ENCODE measurements around the gene PACRG.

PACRG gene

DNA sequence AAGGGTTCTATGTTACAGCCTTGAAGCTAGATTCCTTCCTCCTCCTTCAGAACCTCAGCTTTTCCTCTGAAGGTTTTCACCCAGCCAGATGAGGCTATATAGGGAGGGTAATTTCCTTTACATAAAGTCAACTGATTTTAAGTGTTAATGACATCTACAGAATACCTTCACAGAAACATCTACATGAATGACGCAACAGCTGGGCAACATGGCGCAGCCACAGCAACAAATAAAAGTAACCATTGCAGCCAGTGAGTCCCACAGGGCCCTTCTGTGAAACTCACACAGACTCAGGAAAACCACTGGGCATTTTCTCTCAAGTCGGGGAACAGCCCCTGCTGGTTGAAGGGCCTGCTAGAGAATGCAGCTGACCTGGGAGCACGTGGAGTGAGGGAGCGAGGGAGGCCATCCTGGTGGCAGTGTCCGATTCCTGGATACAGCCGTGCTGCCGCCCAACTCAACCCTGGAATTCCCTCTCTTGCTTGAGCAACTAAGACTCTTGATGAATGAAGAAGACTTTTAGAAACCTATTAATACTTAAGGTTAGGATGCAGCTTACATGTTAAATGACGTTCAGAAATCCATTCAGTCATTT, 176.4 kb downstream of the PACRG start:
- TF ChIP-seq EP300 (IDR thresholded peaks at IDR 0.05; ENCODE audit: borderline replicate concordance) (no peak), ZBTB7A (IDR thresholded peaks at IDR 0.05; ENCODE audit: low read depth) (no peak), TEAD4 (IDR thresholded peaks at IDR 0.05) (no peak), RAD21 (IDR thresholded peaks at IDR 0.05; ENCODE audit: low read depth) (no peak), TCF12 (IDR thresholded peaks at IDR 0.05; ENCODE audit: low read depth) (no peak), TAF1 (IDR thresholded peaks at IDR 0.05; ENCODE audit: low read depth) (no peak), NFIC (IDR thresholded peaks at IDR 0.05) (no peak), CREB1 (IDR thresholded peaks at IDR 0.05; ENCODE audit: low read depth) (no peak), FOXM1 (IDR thresholded peaks at IDR 0.05; ENCODE audit: borderline replicate concordance, low read depth) (no peak), CEBPB (IDR thresholded peaks at IDR 0.05) (no peak), EGR1 (IDR thresholded peaks at IDR 0.05) (no peak), YY1 (IDR thresholded peaks at IDR 0.05; ENCODE audit: low read depth) (no peak)
- TF ChIP-seq, protein P1, sequence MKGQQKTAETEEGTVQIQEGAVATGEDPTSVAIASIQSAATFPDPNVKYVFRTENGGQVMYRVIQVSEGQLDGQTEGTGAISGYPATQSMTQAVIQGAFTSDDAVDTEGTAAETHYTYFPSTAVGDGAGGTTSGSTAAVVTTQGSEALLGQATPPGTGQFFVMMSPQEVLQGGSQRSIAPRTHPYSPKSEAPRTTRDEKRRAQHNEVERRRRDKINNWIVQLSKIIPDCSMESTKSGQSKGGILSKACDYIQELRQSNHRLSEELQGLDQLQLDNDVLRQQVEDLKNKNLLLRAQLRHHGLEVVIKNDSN (IDR thresholded peaks at IDR 0.05): no peak
- TF ChIP-seq, protein P2, sequence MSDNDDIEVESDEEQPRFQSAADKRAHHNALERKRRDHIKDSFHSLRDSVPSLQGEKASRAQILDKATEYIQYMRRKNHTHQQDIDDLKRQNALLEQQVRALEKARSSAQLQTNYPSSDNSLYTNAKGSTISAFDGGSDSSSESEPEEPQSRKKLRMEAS (IDR thresholded peaks at IDR 0.05): no peak
- TF ChIP-seq, protein P3, sequence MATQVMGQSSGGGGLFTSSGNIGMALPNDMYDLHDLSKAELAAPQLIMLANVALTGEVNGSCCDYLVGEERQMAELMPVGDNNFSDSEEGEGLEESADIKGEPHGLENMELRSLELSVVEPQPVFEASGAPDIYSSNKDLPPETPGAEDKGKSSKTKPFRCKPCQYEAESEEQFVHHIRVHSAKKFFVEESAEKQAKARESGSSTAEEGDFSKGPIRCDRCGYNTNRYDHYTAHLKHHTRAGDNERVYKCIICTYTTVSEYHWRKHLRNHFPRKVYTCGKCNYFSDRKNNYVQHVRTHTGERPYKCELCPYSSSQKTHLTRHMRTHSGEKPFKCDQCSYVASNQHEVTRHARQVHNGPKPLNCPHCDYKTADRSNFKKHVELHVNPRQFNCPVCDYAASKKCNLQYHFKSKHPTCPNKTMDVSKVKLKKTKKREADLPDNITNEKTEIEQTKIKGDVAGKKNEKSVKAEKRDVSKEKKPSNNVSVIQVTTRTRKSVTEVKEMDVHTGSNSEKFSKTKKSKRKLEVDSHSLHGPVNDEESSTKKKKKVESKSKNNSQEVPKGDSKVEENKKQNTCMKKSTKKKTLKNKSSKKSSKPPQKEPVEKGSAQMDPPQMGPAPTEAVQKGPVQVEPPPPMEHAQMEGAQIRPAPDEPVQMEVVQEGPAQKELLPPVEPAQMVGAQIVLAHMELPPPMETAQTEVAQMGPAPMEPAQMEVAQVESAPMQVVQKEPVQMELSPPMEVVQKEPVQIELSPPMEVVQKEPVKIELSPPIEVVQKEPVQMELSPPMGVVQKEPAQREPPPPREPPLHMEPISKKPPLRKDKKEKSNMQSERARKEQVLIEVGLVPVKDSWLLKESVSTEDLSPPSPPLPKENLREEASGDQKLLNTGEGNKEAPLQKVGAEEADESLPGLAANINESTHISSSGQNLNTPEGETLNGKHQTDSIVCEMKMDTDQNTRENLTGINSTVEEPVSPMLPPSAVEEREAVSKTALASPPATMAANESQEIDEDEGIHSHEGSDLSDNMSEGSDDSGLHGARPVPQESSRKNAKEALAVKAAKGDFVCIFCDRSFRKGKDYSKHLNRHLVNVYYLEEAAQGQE (IDR thresholded peaks at IDR 0.05; ENCODE audit: low read depth): no peak

DNA sequence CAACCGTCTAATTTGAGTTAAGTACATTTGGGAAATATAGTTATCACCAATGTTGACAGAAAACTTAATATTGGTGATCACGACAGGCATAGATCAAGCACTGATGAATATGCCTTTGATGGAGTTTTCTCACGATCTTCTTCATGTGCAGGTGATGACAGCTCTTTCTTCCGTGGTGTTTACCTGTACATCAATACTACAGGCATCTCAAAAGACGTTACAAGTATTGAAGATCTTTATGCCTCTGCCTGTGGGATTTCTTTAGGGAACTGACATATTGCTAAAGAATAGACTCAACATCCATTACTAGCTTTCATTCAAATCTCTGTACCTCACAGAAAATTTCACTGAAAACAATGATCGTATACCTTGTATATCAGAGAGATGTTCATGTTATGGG, 178.7 kb downstream of the PACRG start:
- TF ChIP-seq EP300 (IDR thresholded peaks at IDR 0.05; ENCODE audit: borderline replicate concordance) (no peak), CREB1 (IDR thresholded peaks at IDR 0.05; ENCODE audit: low read depth) (no peak), FOXM1 (IDR thresholded peaks at IDR 0.05; ENCODE audit: borderline replicate concordance, low read depth) (no peak)
- TF ChIP-seq, protein P1 (IDR thresholded peaks at IDR 0.05): no peak

DNA sequence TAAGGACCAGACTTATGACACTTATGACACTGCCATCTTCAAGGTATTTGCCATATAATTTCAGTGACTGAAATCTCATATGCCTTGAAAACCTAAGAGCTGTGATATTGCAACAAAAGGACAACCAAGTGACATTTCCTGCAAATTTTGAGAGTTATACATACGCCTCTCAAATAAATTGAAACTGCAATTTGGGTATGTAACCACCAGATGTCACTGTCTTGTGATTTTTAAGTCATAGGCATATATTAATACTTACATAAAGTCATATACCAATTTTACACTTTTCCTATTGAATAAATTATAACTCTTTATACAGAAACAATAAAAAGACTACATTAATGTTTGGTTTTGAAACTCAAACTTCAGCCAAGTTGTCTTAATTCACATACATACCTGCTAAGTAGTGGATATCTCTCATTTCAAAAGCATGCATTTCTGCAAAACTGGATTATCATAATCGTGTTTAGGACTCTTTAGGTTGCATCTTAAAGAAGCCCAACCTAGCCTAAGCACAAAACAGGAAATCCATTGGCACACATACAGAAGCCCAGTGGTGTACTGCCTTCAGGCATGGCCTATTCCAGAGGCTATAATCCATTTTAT, 180.2 kb downstream of the PACRG start:
- no peak for TF ChIP-seq CREB1 (IDR thresholded peaks at IDR 0.05; ENCODE audit: low read depth)
- peak; percentile 26; the same call in 1 of the 2 replicates for TF ChIP-seq RAD21 (IDR thresholded peaks at IDR 0.05; ENCODE audit: low read depth)
- TF ChIP-seq EP300 (IDR thresholded peaks at IDR 0.05; ENCODE audit: borderline replicate concordance): no peak
- TF ChIP-seq, protein P1 (IDR thresholded peaks at IDR 0.05): no peak

DNA sequence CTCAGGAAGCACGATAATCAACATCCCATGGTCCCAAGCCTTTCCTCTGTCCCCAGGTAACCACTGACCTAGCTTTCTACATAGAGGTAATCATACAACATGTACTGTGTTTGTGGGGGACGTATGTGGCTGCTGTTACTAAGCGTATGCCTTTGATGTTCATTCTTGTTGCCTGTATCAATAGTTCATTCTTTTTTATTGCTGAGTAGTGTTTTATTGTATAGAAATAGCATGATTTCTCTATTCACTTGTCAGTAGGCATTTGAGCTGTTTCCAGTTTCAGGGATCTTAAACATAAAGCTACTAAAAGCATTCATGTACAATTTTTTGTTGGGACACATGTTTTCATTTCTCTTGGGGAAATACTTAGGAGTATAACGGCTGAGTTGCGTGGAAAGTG, 185.4 kb downstream of the PACRG start:
- TF ChIP-seq NFIC (IDR thresholded peaks at IDR 0.05): no peak
- TF ChIP-seq EP300 (IDR thresholded peaks at IDR 0.05; ENCODE audit: borderline replicate concordance): no peak
- TF ChIP-seq RAD21 (IDR thresholded peaks at IDR 0.05; ENCODE audit: low read depth): no peak
- TF ChIP-seq CEBPB (IDR thresholded peaks at IDR 0.05): no peak
- TF ChIP-seq CREB1 (IDR thresholded peaks at IDR 0.05; ENCODE audit: low read depth): no peak
- no peak for TF ChIP-seq ZBTB7A (IDR thresholded peaks at IDR 0.05; ENCODE audit: low read depth)
- no peak for TF ChIP-seq TEAD4 (IDR thresholded peaks at IDR 0.05)
- no peak for TF ChIP-seq FOXM1 (IDR thresholded peaks at IDR 0.05; ENCODE audit: borderline replicate concordance, low read depth)
- TF ChIP-seq EGR1 (IDR thresholded peaks at IDR 0.05): no peak
- TF ChIP-seq, protein P3 (IDR thresholded peaks at IDR 0.05; ENCODE audit: low read depth): no peak
- TF ChIP-seq YY1 (IDR thresholded peaks at IDR 0.05; ENCODE audit: low read depth): no peak
- TF ChIP-seq TCF12 (IDR thresholded peaks at IDR 0.05; ENCODE audit: low read depth): no peak
- no peak for TF ChIP-seq TAF1 (IDR thresholded peaks at IDR 0.05; ENCODE audit: low read depth)
- TF ChIP-seq, protein P1 (IDR thresholded peaks at IDR 0.05): no peak
- TF ChIP-seq, protein P2 (IDR thresholded peaks at IDR 0.05): no peak

DNA sequence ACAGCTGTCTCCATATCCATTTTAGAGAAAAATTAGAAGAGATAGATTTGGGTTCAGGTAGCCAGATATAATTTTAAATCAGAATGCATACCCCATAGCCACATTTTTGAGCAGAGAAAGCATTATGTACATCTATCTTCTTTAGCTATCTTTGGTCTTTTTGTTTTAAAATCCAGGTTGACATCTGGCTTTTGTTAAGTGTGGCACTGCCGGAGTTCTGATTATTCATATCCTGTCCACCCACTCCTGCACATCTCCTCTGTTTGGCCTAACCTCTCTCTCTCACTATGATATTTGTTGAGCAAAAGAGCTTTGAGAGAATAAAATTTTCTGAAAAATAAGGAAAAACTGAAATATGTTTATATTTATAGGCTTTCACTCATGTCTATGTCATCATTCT, 189.7 kb downstream of the PACRG start:
- TF ChIP-seq EP300 (IDR thresholded peaks at IDR 0.05; ENCODE audit: borderline replicate concordance) (no peak), CREB1 (IDR thresholded peaks at IDR 0.05; ENCODE audit: low read depth) (no peak), RAD21 (IDR thresholded peaks at IDR 0.05; ENCODE audit: low read depth) (no peak), TCF12 (IDR thresholded peaks at IDR 0.05; ENCODE audit: low read depth) (no peak), FOXM1 (IDR thresholded peaks at IDR 0.05; ENCODE audit: borderline replicate concordance, low read depth) (no peak), TEAD4 (IDR thresholded peaks at IDR 0.05) (no peak), NFIC (IDR thresholded peaks at IDR 0.05) (no peak), EGR1 (IDR thresholded peaks at IDR 0.05) (no peak), YY1 (IDR thresholded peaks at IDR 0.05; ENCODE audit: low read depth) (no peak), ZBTB7A (IDR thresholded peaks at IDR 0.05; ENCODE audit: low read depth) (no peak), TAF1 (IDR thresholded peaks at IDR 0.05; ENCODE audit: low read depth) (no peak), CEBPB (IDR thresholded peaks at IDR 0.05) (no peak)
- TF ChIP-seq, protein P1 (IDR thresholded peaks at IDR 0.05): no peak
- TF ChIP-seq, protein P2 (IDR thresholded peaks at IDR 0.05): no peak
- TF ChIP-seq, protein P3 (IDR thresholded peaks at IDR 0.05; ENCODE audit: low read depth): no peak

Data from Ishikawa (cell line).